Keratinocyte (primary cell): ENCODE results near the gene SHC1. TPM values are rescaled to one million over a fixed set of nuclear protein-coding genes. Genes with fewer than 3 reads are reported as not detected.

Experiments
- DNase-seq: peaks from one replicate; pipeline ENCODE4 v3.0.0-alpha.2; 2011; ENCODE audit warnings: low read depth, missing footprints, low spot score
- FAIRE-seq: peaks from 2 replicates; lab custom pipeline; 2011; peaks lifted over from hg19 to GRCh38; lab: Jason Lieb, UNC
- H2AFZ ChIP-seq: 2 replicates; pipeline ENCODE4 v1.6.0; 2012; ENCODE audit warnings: low read length, control low read depth, inconsistent platforms; ENCODE audit not compliant: control insufficient read depth
- H3K27ac ChIP-seq: 2 replicates; pipeline ENCODE4 v1.5.1; 2011; ENCODE audit warnings: low read length; ENCODE audit not compliant: control insufficient read depth, insufficient read depth
- H3K27me3 ChIP-seq: 3 replicates; pipeline ENCODE4 v1.6.0; 2011; ENCODE audit warnings: low read length; ENCODE audit not compliant: control insufficient read depth, insufficient read depth; ENCODE audit errors: extremely low read depth
- H3K36me3 ChIP-seq, 2 experiments: 2 replicates in 1 of 2; 3 replicates in 1 of 2; pipeline ENCODE4 v1.5.1; 2011; ENCODE audit warnings: low read length in 2 of 2, mild to moderate bottlenecking in 1 of 2; ENCODE audit not compliant: control insufficient read depth in 2 of 2, insufficient read depth in 2 of 2; ENCODE audit errors: extremely low read depth in 1 of 2
- H3K4me1 ChIP-seq: 3 replicates; pipeline ENCODE4 v1.5.1; 2011; ENCODE audit warnings: low read length; ENCODE audit not compliant: control insufficient read depth, insufficient read depth; ENCODE audit errors: extremely low read depth
- H3K4me2 ChIP-seq: 3 replicates; pipeline ENCODE4 v1.6.0; 2011; ENCODE audit warnings: low read depth, low read length; ENCODE audit not compliant: control insufficient read depth, insufficient read depth; ENCODE audit errors: extremely low read depth
- H3K4me3 ChIP-seq, 3 experiments: fragments of 200-600 bp in 1 of 3; sonication (generic) in 1 of 3; 2 replicates in 2 of 3; 3 replicates in 1 of 3; pipeline ENCODE4 v1.5.1; 2011 to 2016; ENCODE audit warnings: low read length in 3 of 3, mild to moderate bottlenecking in 3 of 3, control low read depth in 2 of 3, inconsistent platforms in 1 of 3, low read depth in 1 of 3, mixed read lengths in 1 of 3, mixed run types in 1 of 3, moderate library complexity in 1 of 3; ENCODE audit not compliant: control insufficient read depth in 2 of 3, insufficient read depth in 2 of 3; ENCODE audit errors: extremely low read depth in 1 of 3
- H3K79me2 ChIP-seq: 2 replicates; pipeline ENCODE4 v1.6.0; 2012; ENCODE audit warnings: low read length; ENCODE audit not compliant: control insufficient read depth, insufficient read depth
- H3K9ac ChIP-seq: 3 replicates; pipeline ENCODE4 v1.6.0; 2011; ENCODE audit warnings: low read length; ENCODE audit not compliant: control insufficient read depth, insufficient read depth; ENCODE audit errors: extremely low read depth
- H3K9me1 ChIP-seq: 3 replicates; pipeline ENCODE4 v1.6.0; 2011; ENCODE audit warnings: low read length; ENCODE audit not compliant: control insufficient read depth, insufficient read depth; ENCODE audit errors: extremely low read depth
- H3K9me3 ChIP-seq: 2 replicates; pipeline ENCODE4 v1.5.1; 2012; ENCODE audit warnings: low read depth, low read length; ENCODE audit not compliant: control insufficient read depth
- H4K20me1 ChIP-seq: 3 replicates; pipeline ENCODE4 v1.6.0; 2011; ENCODE audit warnings: low read length; ENCODE audit not compliant: control insufficient read depth, insufficient read depth; ENCODE audit errors: extremely low read depth
- EZH2 ChIP-seq: IDR thresholded peaks from one replicate; pipeline ENCODE4 v1.6.1; 2012; ENCODE audit warnings: inconsistent platforms, mild to moderate bottlenecking, low read length, moderate library complexity
- dilution Hi-C: fragments of 300-500 bp; cut with MboI; formaldehyde crosslinking; loops from one replicate; pipeline ENCODE4 v1.7.0; 2020; ENCODE audit warnings: low sequenced_read_pairs; ENCODE audit not compliant: extremely low pct_ligation_motif_present
- polyA plus RNA-seq, 5 experiments: library from polyadenylated mRNA; depleted of rRNA in 3 of 5; stranded (reverse) in 3 of 5; stranded (forward) in 1 of 5; unstranded in 1 of 5; fragments of >200 nt; gene quantifications; 1 replicate in 1 of 5; 2 replicates in 3 of 5; 3 replicates in 1 of 5; pipeline versions ENCODE4 v1.2.1 to v1.2.3, GENCODE V29; 2011 to 2012; ENCODE audit warnings: missing spikeins in 2 of 5, low read depth in 1 of 5, low replicate concordance in 1 of 5
- TF ChIP-seq, protein P1 (sequence below), 3 experiments: IDR thresholded peaks in 1 of 3; conservative IDR thresholded peaks in 1 of 3; optimal IDR thresholded peaks in 1 of 3; 2 replicates in 2 of 3; 3 replicates in 1 of 3; pipeline versions ENCODE3 to v1.5.1; 2011; ENCODE audit warnings: low read length in 3 of 3, mild to moderate bottlenecking in 3 of 3, moderate library complexity in 2 of 3, control low read depth in 1 of 3, inconsistent platforms in 1 of 3; ENCODE audit not compliant: insufficient read depth in 2 of 3; ENCODE audit errors: extremely low read depth in 1 of 3

SHC1 gene
- polyA plus RNA-seq, 1 donor (not counting 4 experiments of a cell fraction or from before 2014, with no cell fraction given), result 245 TPM

- Histone ChIP-seq H3K9me1 (no peaks in the 10 kb centered on the region), H3K9me3 (no peaks in the 10 kb centered on the region), H2AFZ (no peak overlapping the region), H3K79me2 (no peaks in the 10 kb centered on the region), H3K4me1 (peaks cover 22% of the 10 kb centered on the region), H3K4me2 (no peak overlapping the region), H3K9ac (no peak overlapping the region), H3K27me3 (no peaks in the 10 kb centered on the region), H3K36me3 (peaks cover 0 to 3% of the 10 kb centered on the region in 2 experiments), H3K27ac (no peak overlapping the region), H3K4me3 (no peak overlapping the region), H4K20me1 (no peaks in the 10 kb centered on the region)
- dilution Hi-C loops, result no loop called here
- DNase-seq, result no peak
- no peak for FAIRE-seq
- TF ChIP-seq, protein P1, sequence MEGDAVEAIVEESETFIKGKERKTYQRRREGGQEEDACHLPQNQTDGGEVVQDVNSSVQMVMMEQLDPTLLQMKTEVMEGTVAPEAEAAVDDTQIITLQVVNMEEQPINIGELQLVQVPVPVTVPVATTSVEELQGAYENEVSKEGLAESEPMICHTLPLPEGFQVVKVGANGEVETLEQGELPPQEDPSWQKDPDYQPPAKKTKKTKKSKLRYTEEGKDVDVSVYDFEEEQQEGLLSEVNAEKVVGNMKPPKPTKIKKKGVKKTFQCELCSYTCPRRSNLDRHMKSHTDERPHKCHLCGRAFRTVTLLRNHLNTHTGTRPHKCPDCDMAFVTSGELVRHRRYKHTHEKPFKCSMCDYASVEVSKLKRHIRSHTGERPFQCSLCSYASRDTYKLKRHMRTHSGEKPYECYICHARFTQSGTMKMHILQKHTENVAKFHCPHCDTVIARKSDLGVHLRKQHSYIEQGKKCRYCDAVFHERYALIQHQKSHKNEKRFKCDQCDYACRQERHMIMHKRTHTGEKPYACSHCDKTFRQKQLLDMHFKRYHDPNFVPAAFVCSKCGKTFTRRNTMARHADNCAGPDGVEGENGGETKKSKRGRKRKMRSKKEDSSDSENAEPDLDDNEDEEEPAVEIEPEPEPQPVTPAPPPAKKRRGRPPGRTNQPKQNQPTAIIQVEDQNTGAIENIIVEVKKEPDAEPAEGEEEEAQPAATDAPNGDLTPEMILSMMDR (optimal IDR thresholded peaks at IDR 0.05 in 1 of 3, IDR thresholded peaks at IDR 0.05 in 1 of 3, conservative IDR thresholded peaks at IDR 0.05 in 1 of 3; ENCODE audit: extremely low read depth in 1 of 3, insufficient read depth in 2 of 3, low read length in 3 of 3), result no peak
- TF ChIP-seq EZH2, result no peak
Measured at GRCh38 chr1:154940213-154940560, 30.4 kb downstream of the SHC1 start.

- Histone ChIP-seq H2AFZ (no peak overlapping the region), H3K27me3 (no peaks in the 10 kb centered on the region), H4K20me1 (no peaks in the 10 kb centered on the region), H3K27ac (peak overlapping the region; percentile 100), H3K9ac (peak overlapping the region; percentile 99), H3K79me2 (no peaks in the 10 kb centered on the region), H3K9me3 (no peaks in the 10 kb centered on the region), H3K9me1 (no peaks in the 10 kb centered on the region), H3K36me3 (no peaks in the 10 kb centered on the region), H3K4me1 (peaks cover 22% of the 10 kb centered on the region), H3K4me2 (peak overlapping the region; percentile 96), H3K4me3 (no peak overlapping the region)
- no peak for TF ChIP-seq EZH2
- TF ChIP-seq, protein P1 (optimal IDR thresholded peaks at IDR 0.05 in 1 of 3, IDR thresholded peaks at IDR 0.05 in 1 of 3, conservative IDR thresholded peaks at IDR 0.05 in 1 of 3; ENCODE audit: extremely low read depth in 1 of 3, insufficient read depth in 2 of 3, low read length in 3 of 3), result no peak
- no peak for DNase-seq
- FAIRE-seq, result no peak
- dilution Hi-C loops, result no loop called here
Measured at GRCh38 chr1:154938604-154939399, 31.7 kb downstream of the SHC1 start.
